Measurements from ENCODE around the gene ZMYND10.

DNA sequence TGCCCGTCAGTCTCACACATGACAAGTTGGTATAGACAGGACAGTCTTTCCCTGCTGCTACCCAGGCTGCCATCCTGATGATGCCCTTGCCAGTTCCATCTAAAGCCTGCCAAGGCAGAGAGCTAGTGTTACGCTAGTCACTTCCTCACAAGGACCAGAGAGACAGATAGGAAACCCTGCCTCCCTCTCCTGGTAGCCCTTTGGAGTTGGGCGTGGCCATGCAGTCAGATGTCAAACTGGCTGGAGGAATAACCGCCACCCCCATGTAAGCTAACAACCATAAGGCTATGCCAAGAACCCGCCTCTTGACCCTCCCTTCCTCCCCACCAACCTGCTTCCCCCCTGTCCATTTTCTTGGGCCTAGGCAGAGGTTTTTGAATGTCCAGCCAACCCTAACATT lies 11.0 kb upstream of the ZMYND10 start:
- TF ChIP-seq GATA2 (IDR thresholded peaks at IDR 0.05; ENCODE audit: low read depth, low read length) (no peak), GATA3 (IDR thresholded peaks at IDR 0.05; ENCODE audit: low read depth, low read length) (no peak)

Data from SH-SY5Y (cell line).